M059J (cell line): ENCODE measurements around the gene WDR81. TPM values are rescaled to one million over a fixed set of nuclear protein-coding genes. Genes with fewer than 3 reads are reported as not detected.
"Not testable (repeated sequence)": the region's sequence is repeated elsewhere in the genome, so short reads cannot be mapped to it uniquely, and the experiment has no call there.

ENCODE experiments used
- DNase-seq: peaks from one replicate; pipeline ENCODE4 v3.0.0-alpha.2; 2012; ENCODE audit warnings: low read depth
- total RNA-seq: library from RNA; depleted of rRNA; stranded (reverse); fragments of >200 nt; shearing (Covaris generic); gene quantifications from 2 replicates; pipeline ENCODE4 v1.2.3, GENCODE V29; 2014

WDR81 gene
- total RNA-seq, 1 experiment from 2014 or later = 9.5 TPM

GRCh38 chr17:1753767-1754429 lies 29.4 kb downstream of the WDR81 start:
- no peak for DNase-seq

- DNase-seq = no peak
These were observed 30.1 kb downstream of the WDR81 start for GRCh38 chr17:1754430-1755112.

GRCh38 chr17:1755252-1755826 lies 30.8 kb downstream of the WDR81 start:
- DNase-seq = no peak

- no peak for DNase-seq
These were observed 31.3 kb downstream of the WDR81 start for GRCh38 chr17:1755827-1756262.

- no peak for DNase-seq
These were observed 34.3 kb downstream of the WDR81 start for GRCh38 chr17:1758807-1759206.

- peak; percentile 24 for DNase-seq
These were observed 35.0 kb downstream of the WDR81 start for GRCh38 chr17:1759529-1759928.

- DNase-seq = no peak
These were observed 37.9 kb downstream of the WDR81 start for GRCh38 chr17:1762233-1762900.

- DNase-seq = no peak
These were observed 38.7 kb downstream of the WDR81 start for GRCh38 chr17:1762901-1763898.

- no peak for DNase-seq
These were observed 39.8 kb downstream of the WDR81 start for GRCh38 chr17:1764284-1764683.

- not testable (repeated sequence) for DNase-seq
These were observed 40.2 kb downstream of the WDR81 start for GRCh38 chr17:1764705-1765104.

- no peak for DNase-seq
These were observed 41.1 kb downstream of the WDR81 start for GRCh38 chr17:1765576-1765975.

- DNase-seq = no peak
These were observed 42.1 kb downstream of the WDR81 start for GRCh38 chr17:1766382-1767135.

- DNase-seq = no peak
These were observed 42.9 kb downstream of the WDR81 start for GRCh38 chr17:1767358-1767757.

- no peak for DNase-seq
These were observed 45.4 kb downstream of the WDR81 start for GRCh38 chr17:1769822-1770477.

- peak; percentile 55 for DNase-seq
These were observed 48.6 kb downstream of the WDR81 start for GRCh38 chr17:1773000-1773695.

GRCh38 chr17:1773696-1774181 lies 49.2 kb downstream of the WDR81 start:
- DNase-seq = no peak

GRCh38 chr17:1774390-1775176 lies 50.1 kb downstream of the WDR81 start:
- no peak for DNase-seq

- no peak for DNase-seq
These were observed 51.8 kb downstream of the WDR81 start for GRCh38 chr17:1776328-1776727.
